Measurements from ENCODE around the gene TMEM156. TPM values are rescaled to one million over a fixed set of nuclear protein-coding genes. Genes with fewer than 3 reads are reported as not detected.

Gene TMEM156
- total and polyA plus RNA-seq, 4 donors = 0.72 to 2.5 (median 0.98) TPM

- Histone ChIP-seq H3K9me3 (ENCODE audit: control insufficient read depth, insufficient read depth, low read length) (no peaks in the 10 kb centered on the region), H3K36me3 (ENCODE audit: control insufficient read depth, insufficient read depth, low read length) (peaks cover 3% of the 10 kb centered on the region), H3K4me3 (ENCODE audit: low read depth, low read length) (no peak overlapping the region), H3K27ac (ENCODE audit: low read depth, low read length) (no peak overlapping the region), H3K27me3 (ENCODE audit: control insufficient read depth, insufficient read depth, low read length) (no peaks in the 10 kb centered on the region), H3K4me1 (ENCODE audit: control insufficient read depth, insufficient read depth, low read length) (peaks cover 12% of the 10 kb centered on the region)
- WGBS (ENCODE audit: insufficient coverage) = 79% methylated on average over 1 of the region's 3 CpGs
- DNase-seq (ENCODE audit: low read depth in 4 of 6, low spot score in 6 of 6) = peak in 1 of 6 donors; percentile 74
Observed at GRCh38 chr4:38925492-38926413, 106.5 kb downstream of the TMEM156 start.

DNA sequence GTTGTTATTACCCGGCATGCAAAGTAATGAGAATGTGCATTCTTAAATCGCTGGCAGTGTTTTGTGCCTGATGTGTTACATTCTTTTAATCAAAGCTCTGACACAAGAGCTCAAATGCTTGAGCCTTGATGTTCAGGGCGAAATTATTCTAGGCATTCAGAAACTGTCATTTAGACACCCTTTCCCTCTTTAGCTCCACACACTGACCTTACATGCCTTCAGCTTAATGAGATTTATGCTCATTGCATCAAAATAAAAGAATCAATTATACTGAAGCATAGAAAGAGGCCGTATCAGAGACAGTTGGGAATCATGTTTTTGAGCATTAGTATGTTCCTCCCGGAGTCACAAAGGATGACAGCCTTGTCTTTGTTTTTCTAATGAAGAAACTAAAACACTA is 107.9 kb downstream of the TMEM156 start:
- Histone ChIP-seq H3K27ac (ENCODE audit: low read depth, low read length) (peak overlapping the region; percentile 29), H3K4me3 (ENCODE audit: low read depth, low read length) (no peak overlapping the region), H3K27me3 (ENCODE audit: control insufficient read depth, insufficient read depth, low read length) (no peaks in the 10 kb centered on the region), H3K9me3 (ENCODE audit: control insufficient read depth, insufficient read depth, low read length) (no peaks in the 10 kb centered on the region), H3K36me3 (ENCODE audit: control insufficient read depth, insufficient read depth, low read length) (peaks cover 3% of the 10 kb centered on the region), H3K4me1 (ENCODE audit: control insufficient read depth, insufficient read depth, low read length) (peaks cover 12% of the 10 kb centered on the region)
- 88% methylated on average over 1 of the region's 5 CpGs for WGBS (ENCODE audit: insufficient coverage)
- DNase-seq (ENCODE audit: low read depth in 4 of 6, low spot score in 6 of 6) = peak in 1 of 6 donors; percentile 54

GRCh38 chr4:38923746-38924145 is 108.5 kb downstream of the TMEM156 start:
- Histone ChIP-seq H3K27ac (ENCODE audit: low read depth, low read length) (no peak overlapping the region), H3K4me1 (ENCODE audit: control insufficient read depth, insufficient read depth, low read length) (peaks cover 12% of the 10 kb centered on the region), H3K9me3 (ENCODE audit: control insufficient read depth, insufficient read depth, low read length) (no peaks in the 10 kb centered on the region), H3K36me3 (ENCODE audit: control insufficient read depth, insufficient read depth, low read length) (peaks cover 3% of the 10 kb centered on the region), H3K27me3 (ENCODE audit: control insufficient read depth, insufficient read depth, low read length) (no peaks in the 10 kb centered on the region), H3K4me3 (ENCODE audit: low read depth, low read length) (no peak overlapping the region)
- no CpG with 5 or more reads among the region's 2 CpGs for WGBS (ENCODE audit: insufficient coverage)
- DNase-seq (ENCODE audit: low read depth in 4 of 6, low spot score in 6 of 6) = no peak

- Histone ChIP-seq H3K4me1 (ENCODE audit: control insufficient read depth, insufficient read depth, low read length) (peaks cover 7% of the 10 kb centered on the region), H3K27me3 (ENCODE audit: control insufficient read depth, insufficient read depth, low read length) (no peaks in the 10 kb centered on the region), H3K27ac (ENCODE audit: low read depth, low read length) (no peak overlapping the region), H3K9me3 (ENCODE audit: control insufficient read depth, insufficient read depth, low read length) (no peaks in the 10 kb centered on the region), H3K4me3 (ENCODE audit: low read depth, low read length) (no peak overlapping the region), H3K36me3 (ENCODE audit: control insufficient read depth, insufficient read depth, low read length) (no peaks in the 10 kb centered on the region)
- DNase-seq (ENCODE audit: low read depth in 4 of 6, low spot score in 6 of 6) = no peak
- WGBS (ENCODE audit: insufficient coverage) = 100% methylated on average over 1 of the region's 3 CpGs
Observed at GRCh38 chr4:38921151-38921550, 111.1 kb downstream of the TMEM156 start.

DNA sequence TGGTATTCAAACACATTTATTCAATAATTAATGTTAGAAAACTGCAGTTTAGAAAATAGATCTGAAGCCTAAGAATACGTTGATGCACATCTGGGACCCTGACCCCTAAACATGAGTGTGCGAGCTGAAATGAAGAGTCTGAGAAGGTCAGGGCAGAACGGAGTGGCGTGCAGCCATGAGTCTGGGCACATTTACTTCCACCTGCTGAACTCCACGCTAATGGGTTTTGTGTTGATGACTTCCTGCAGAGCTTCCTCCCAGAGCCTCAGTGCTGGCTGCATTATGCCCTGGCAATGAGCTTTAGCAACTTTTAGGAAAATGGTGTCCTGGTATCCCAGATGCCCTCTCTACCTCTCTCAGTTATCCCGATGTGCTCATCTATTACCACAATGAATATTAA is 111.5 kb downstream of the TMEM156 start:
- DNase-seq (ENCODE audit: low read depth in 4 of 6, low spot score in 6 of 6) = peak in 1 of 6 donors; percentile 24
- H3K4me3 ChIP-seq (ENCODE audit: low read depth, low read length) = no peak overlapping the region
- no peaks in the 10 kb centered on the region for H3K9me3 ChIP-seq (ENCODE audit: control insufficient read depth, insufficient read depth, low read length)
- H3K36me3 ChIP-seq (ENCODE audit: control insufficient read depth, insufficient read depth, low read length) = no peaks in the 10 kb centered on the region
- no peak overlapping the region for H3K27ac ChIP-seq (ENCODE audit: low read depth, low read length)
- no peaks in the 10 kb centered on the region for H3K27me3 ChIP-seq (ENCODE audit: control insufficient read depth, insufficient read depth, low read length)
- 63% methylated on average over 5 of the region's 6 CpGs for WGBS (ENCODE audit: insufficient coverage)
- H3K4me1 ChIP-seq (ENCODE audit: control insufficient read depth, insufficient read depth, low read length) = peaks cover 4% of the 10 kb centered on the region

- Histone ChIP-seq H3K4me1 (ENCODE audit: control insufficient read depth, insufficient read depth, low read length) (peaks cover 4% of the 10 kb centered on the region), H3K27me3 (ENCODE audit: control insufficient read depth, insufficient read depth, low read length) (no peaks in the 10 kb centered on the region), H3K9me3 (ENCODE audit: control insufficient read depth, insufficient read depth, low read length) (no peaks in the 10 kb centered on the region), H3K27ac (ENCODE audit: low read depth, low read length) (no peak overlapping the region), H3K4me3 (ENCODE audit: low read depth, low read length) (no peak overlapping the region), H3K36me3 (ENCODE audit: control insufficient read depth, insufficient read depth, low read length) (no peaks in the 10 kb centered on the region)
- no peak for DNase-seq (ENCODE audit: low read depth in 4 of 6, low spot score in 6 of 6)
- no CpG with 5 or more reads among the region's 2 CpGs for WGBS (ENCODE audit: insufficient coverage)
Observed at GRCh38 chr4:38920186-38920585, 112.0 kb downstream of the TMEM156 start.

DNA sequence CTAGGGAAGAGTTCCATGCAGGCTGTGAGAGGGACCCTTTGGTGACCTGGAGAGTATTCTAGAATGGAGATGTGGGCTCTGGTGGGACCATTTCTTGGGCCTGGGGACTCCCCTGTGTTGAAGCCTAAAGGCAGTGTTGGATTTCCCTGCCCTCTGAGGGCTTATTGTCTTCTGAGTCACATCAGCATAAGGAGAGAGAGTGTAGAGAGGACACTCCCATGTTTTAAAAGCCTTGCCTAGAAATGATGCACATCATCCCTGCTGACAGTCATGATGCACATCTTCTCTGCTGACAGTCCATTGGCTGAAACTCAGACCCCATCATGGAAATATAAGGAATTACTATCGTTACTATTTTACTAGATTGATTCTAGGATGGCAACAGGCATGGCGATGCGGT is 112.7 kb downstream of the TMEM156 start:
- Histone ChIP-seq H3K4me3 (ENCODE audit: low read depth, low read length) (no peak overlapping the region), H3K9me3 (ENCODE audit: control insufficient read depth, insufficient read depth, low read length) (no peaks in the 10 kb centered on the region), H3K27ac (ENCODE audit: low read depth, low read length) (no peak overlapping the region), H3K4me1 (ENCODE audit: control insufficient read depth, insufficient read depth, low read length) (peaks cover 4% of the 10 kb centered on the region), H3K27me3 (ENCODE audit: control insufficient read depth, insufficient read depth, low read length) (no peaks in the 10 kb centered on the region), H3K36me3 (ENCODE audit: control insufficient read depth, insufficient read depth, low read length) (no peaks in the 10 kb centered on the region)
- no peak for DNase-seq (ENCODE audit: low read depth in 4 of 6, low spot score in 6 of 6)
- 100% methylated on average over 2 of the region's 3 CpGs for WGBS (ENCODE audit: insufficient coverage)

DNA sequence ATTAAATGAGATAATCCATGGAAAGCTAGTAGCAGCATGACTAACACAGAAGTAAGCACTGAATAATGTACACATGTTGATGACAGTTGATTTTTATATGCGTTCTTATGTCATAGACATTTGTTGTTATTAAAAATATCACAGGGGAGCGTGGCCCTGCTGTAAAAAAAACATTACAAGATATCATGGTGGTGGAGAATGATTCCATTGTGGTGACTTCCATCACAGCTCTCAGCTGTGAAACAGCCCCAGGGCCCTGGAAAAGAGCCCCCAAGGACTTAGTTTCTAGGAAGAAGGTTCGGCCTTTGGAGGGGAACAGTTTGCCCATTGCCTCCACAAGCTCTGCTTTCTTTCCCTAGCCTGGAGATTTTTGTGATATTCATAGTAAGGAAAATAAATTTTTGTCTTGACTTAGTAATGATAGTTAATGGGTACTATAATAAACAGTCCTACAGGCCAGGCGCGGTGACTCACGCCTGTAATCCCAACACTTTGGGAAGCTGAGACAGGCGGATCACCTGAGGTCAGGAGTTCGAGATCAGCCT is 114.7 kb downstream of the TMEM156 start:
- Histone ChIP-seq H3K4me3 (ENCODE audit: low read depth, low read length) (no peak overlapping the region), H3K36me3 (ENCODE audit: control insufficient read depth, insufficient read depth, low read length) (no peaks in the 10 kb centered on the region), H3K9me3 (ENCODE audit: control insufficient read depth, insufficient read depth, low read length) (no peaks in the 10 kb centered on the region), H3K4me1 (ENCODE audit: control insufficient read depth, insufficient read depth, low read length) (no peaks in the 10 kb centered on the region), H3K27ac (ENCODE audit: low read depth, low read length) (no peak overlapping the region), H3K27me3 (ENCODE audit: control insufficient read depth, insufficient read depth, low read length) (no peaks in the 10 kb centered on the region)
- no CpG with 5 or more reads among the region's 8 CpGs for WGBS (ENCODE audit: insufficient coverage)
- DNase-seq (ENCODE audit: low read depth in 4 of 6, low spot score in 6 of 6) = no peak
